Measurements from ENCODE around the gene PRDM16. TPM values are rescaled to one million over a fixed set of nuclear protein-coding genes. Genes with fewer than 3 reads are reported as not detected.

Gene PRDM16
- total and polyA plus RNA-seq, 2 experiments from 2014 or later = 0.14 to 0.16 TPM

- Histone ChIP-seq H2AFZ (no peak overlapping the region), H3K27ac (ENCODE audit: low read depth) (no peak overlapping the region), H3K79me2 (replicated peaks; ENCODE audit: insufficient read depth) (no peaks in the 10 kb centered on the region), H3K4me1 (ENCODE audit: insufficient read depth) (no peaks in the 10 kb centered on the region), H3K9me2 (ENCODE audit: insufficient read depth) (no peaks in the 10 kb centered on the region), H3K36me3 (ENCODE audit: insufficient read depth) (no peaks in the 10 kb centered on the region), H3K4me3 (no peak overlapping the region), H4K20me1 (replicated peaks; ENCODE audit: insufficient read depth) (no peaks in the 10 kb centered on the region), H3K4me2 (no peak overlapping the region), H3F3A (replicated peaks; ENCODE audit: low read depth) (no peaks in the 10 kb centered on the region), H3K27me3 (ENCODE audit: insufficient read depth) (no peaks in the 10 kb centered on the region)
- Mint-ChIP-seq H3K4me1 (peaks cover 6% of the 10 kb centered on the region; the same call in 2 of the 3 replicates), H3K9me3 (no peaks in the 10 kb centered on the region), H3K36me3 (ENCODE audit: low read depth) (no peaks in the 10 kb centered on the region), H3K27ac (no peak overlapping the region), H3K27me3 (ENCODE audit: insufficient read depth, low read depth, poor library complexity) (peaks cover 6% of the 10 kb centered on the region), H3K4me3 (no peak overlapping the region)
- TF ChIP-seq EZH2 (IDR thresholded peaks at IDR 0.05; ENCODE audit: low read depth, unreplicated experiment) (no peak), ETS1 (IDR thresholded peaks at IDR 0.05) (no peak), POLR2AphosphoS5 (IDR thresholded peaks at IDR 0.05; ENCODE audit: low read depth) (no peak)
- ATAC-seq (no peak; the same call in 2 of the 3 replicates), DNase-seq (ENCODE audit: low spot score) (no peak)
Measured at GRCh38 chr1:3169665-3170356, 100.8 kb downstream of the PRDM16 start.

GRCh38 chr1:3170561-3171453 is 101.8 kb downstream of the PRDM16 start:
- TF ChIP-seq ZNF114 (CRISPR knock-in tag; IDR thresholded peaks at IDR 0.05) (no peak), CTCF (conservative IDR thresholded peaks at IDR 0.05; ENCODE audit: low read depth in 2 of 2) (no peak), STAT1 (IDR thresholded peaks at IDR 0.05; ENCODE audit: unreplicated experiment) (no peak), REST (IDR thresholded peaks at IDR 0.05; ENCODE audit: unreplicated experiment) (no peak), NANOG (IDR thresholded peaks at IDR 0.05; ENCODE audit: borderline replicate concordance) (no peak), EZH2phosphoT487 (IDR thresholded peaks at IDR 0.05; ENCODE audit: unreplicated experiment) (no peak), EZH2 (IDR thresholded peaks at IDR 0.05; ENCODE audit: low read depth, unreplicated experiment) (no peak), POLR2AphosphoS5 (IDR thresholded peaks at IDR 0.05; ENCODE audit: low read depth) (no peak), ETS1 (IDR thresholded peaks at IDR 0.05) (no peak), ZNF331 (CRISPR knock-in tag; IDR thresholded peaks at IDR 0.05; ENCODE audit: low read depth) (no peak)
- no peak for DNase-seq (ENCODE audit: low spot score)
- H3K9me3 Mint-ChIP-seq = no peaks in the 10 kb centered on the region
- H3K36me3 Mint-ChIP-seq (ENCODE audit: low read depth) = no peaks in the 10 kb centered on the region
- H3K9me2 ChIP-seq (ENCODE audit: insufficient read depth) = no peaks in the 10 kb centered on the region
- no peaks in the 10 kb centered on the region for H3K27me3 ChIP-seq (ENCODE audit: insufficient read depth)
- no peak overlapping the region for H3K4me3 ChIP-seq
- H2AFZ ChIP-seq = peak overlapping the region; percentile 43; the same call in 1 of the 2 replicates
- H3K4me1 Mint-ChIP-seq = peaks cover 6% of the 10 kb centered on the region; the same call in 2 of the 3 replicates
- H3K4me3 Mint-ChIP-seq = no peak overlapping the region
- H3K79me2 ChIP-seq (replicated peaks; ENCODE audit: insufficient read depth) = no peaks in the 10 kb centered on the region
- no peaks in the 10 kb centered on the region for H3K36me3 ChIP-seq (ENCODE audit: insufficient read depth)
- H3K27ac ChIP-seq (ENCODE audit: low read depth) = no peak overlapping the region
- H4K20me1 ChIP-seq (replicated peaks; ENCODE audit: insufficient read depth) = no peaks in the 10 kb centered on the region
- peaks cover 6% of the 10 kb centered on the region for H3K27me3 Mint-ChIP-seq (ENCODE audit: insufficient read depth, low read depth, poor library complexity)
- no peak overlapping the region for H3K4me2 ChIP-seq
- no peaks in the 10 kb centered on the region for H3F3A ChIP-seq (replicated peaks; ENCODE audit: low read depth)
- no peaks in the 10 kb centered on the region for H3K4me1 ChIP-seq (ENCODE audit: insufficient read depth)
- no peak overlapping the region for H3K27ac Mint-ChIP-seq
- peak; percentile 72 for ATAC-seq

Measured in GM23338 (cell line).